GM12891 (cell line): ENCODE measurements around the gene COL6A3.

Experiments used
- POLR2A ChIP-seq: IDR thresholded peaks from 2 replicates; pipeline ENCODE4 v1.6.1; 2011; ENCODE audit warnings: low read depth, low read length, control low read depth
- POLR2AphosphoS5 ChIP-seq: IDR thresholded peaks from 2 replicates; pipeline ENCODE4 v1.6.1; 2011; ENCODE audit warnings: low read depth, low read length, control low read depth

GRCh38 chr2:237393523-237393922 is 20.4 kb downstream of the COL6A3 start:
- TF ChIP-seq POLR2AphosphoS5 (no peak), POLR2A (no peak)
